Transverse colon (tissue), 4 donors: ENCODE measurements around the gene ATP1B1. TPM values are rescaled to one million over a fixed set of nuclear protein-coding genes. Genes with fewer than 3 reads are reported as not detected.

Experiments
- DNase-seq: peaks from one replicate; pipeline ENCODE4 v3.0.0-alpha.2; 2019
- H3K27ac ChIP-seq, 4 donors: fragments of 200-600 bp; sonication (generic); 2 replicates each; pipeline ENCODE4 v1.5.1; 2016 to 2018; ENCODE audit warnings: inconsistent platforms in 4 of 4
- H3K27me3 ChIP-seq: fragments of 200-600 bp; sonication (generic); 2 replicates; pipeline ENCODE4 v1.5.1; 2017; ENCODE audit warnings: inconsistent platforms
- H3K36me3 ChIP-seq, 4 donors: fragments of 200-600 bp; sonication (generic); 2 replicates each; pipeline ENCODE4 v1.5.1; 2017 to 2019; ENCODE audit warnings: inconsistent platforms in 4 of 4
- H3K4me1 ChIP-seq, 4 donors: fragments of 200-600 bp; sonication (generic); 2 replicates each; pipeline ENCODE4 v1.5.1; 2017 to 2020; ENCODE audit warnings: inconsistent platforms in 4 of 4
- H3K4me3 ChIP-seq, 4 donors: fragments of 200-600 bp; sonication (generic); 1 replicate in 1 of 4; 2 replicates in 3 of 4; pipeline versions ENCODE4 v1.5.1 to v1.6.1; 2017 to 2019; ENCODE audit warnings: inconsistent platforms in 4 of 4
- H3K9me3 ChIP-seq, 2 donors: fragments of 200-600 bp; sonication (generic); 2 replicates each; pipeline ENCODE4 v1.5.1; 2017 to 2019; ENCODE audit warnings: inconsistent platforms in 2 of 2
- EP300 ChIP-seq: sonication (generic); formaldehyde crosslinking; IDR thresholded peaks from one replicate; pipeline ENCODE4 v1.6.1; 2017; ENCODE audit warnings: antibody characterized with exemption, low read depth
- POLR2A ChIP-seq: fragments of 450-650 bp; IDR thresholded peaks from one replicate; pipeline ENCODE4 v1.6.1; 2016; ENCODE audit warnings: antibody characterized with exemption, mild to moderate bottlenecking, moderate library complexity
- POLR2AphosphoS5 ChIP-seq, 3 donors: sonication (generic); formaldehyde crosslinking; IDR thresholded peaks; one replicate each; pipeline ENCODE4 v1.6.1; 2016; ENCODE audit warnings: antibody characterized with exemption in 3 of 3
- WGBS, 2 donors: methylation state at CpG; one replicate each; pipeline ENCODE4 v1.1.5; 2018; ENCODE audit warnings: low coverage in 1 of 2; 5-methylcytosine and 5-hydroxymethylcytosine counted together
- in situ Hi-C, 4 donors: fragments of 200-750 bp; cut with MboI; loops; one replicate each; pipeline versions ENCODE4 v1.15.0 to v1.15.1; 2017; ENCODE audit warnings: low sequenced_read_pairs in 3 of 4, low pct_ligation_motif_present in 1 of 4, low pct_unique_long_range_greater_than_20kb in 1 of 4
- intact Hi-C: fragments of 100-400 bp; cut with DNase I; formaldehyde crosslinking; loops from one replicate; pipeline ENCODE4 v1.15.1; 2023; ENCODE audit warnings: low total_unique reads
- total RNA-seq, 4 donors: library from RNA; depleted of rRNA; stranded (reverse); fragments of >200 nt; gene quantifications; one replicate each; pipeline ENCODE4 v1.1.0, GENCODE V29; 2016
- TF ChIP-seq, protein P1 (sequence below), 5 experiments: fragments of 200-600 bp in 3 of 5; fragments of 450-650 bp in 2 of 5; sonication (generic) in 3 of 5; IDR thresholded peaks; 1 replicate in 2 of 5; 2 replicates in 3 of 5; pipeline ENCODE4 v1.5.1; 2016 to 2017; ENCODE audit warnings: antibody characterized with exemption in 5 of 5, inconsistent platforms in 3 of 5, mild to moderate bottlenecking in 2 of 5, moderate library complexity in 1 of 5

The ATP1B1 gene
- total RNA-seq, 4 donors from 2014 or later, result 82.8 to 493 (median 375) TPM

DNA sequence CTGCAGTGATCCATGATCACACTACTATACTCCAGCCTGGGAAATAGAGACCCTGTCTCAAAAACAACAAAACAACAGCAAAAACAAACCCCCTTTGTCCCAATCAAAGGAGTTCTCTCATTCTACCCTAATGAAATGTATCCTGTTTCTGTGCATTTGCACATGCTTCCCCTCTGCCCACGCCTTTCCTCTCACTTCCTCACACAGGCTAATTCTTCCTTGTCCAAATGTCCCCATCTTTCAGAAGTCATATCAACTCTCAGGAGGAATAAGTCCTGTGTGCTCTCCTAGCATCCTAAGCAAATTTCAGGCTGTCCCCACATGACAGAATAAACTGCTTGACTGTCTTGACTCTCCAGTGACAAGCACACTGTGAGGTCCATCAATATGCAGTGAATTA is 8.1 kb upstream of the ATP1B1 start:
- Histone ChIP-seq H3K27ac (no peak overlapping the region), H3K4me1 (peaks cover 0 to 33% (median 15%) of the 10 kb centered on the region in 4 donors), H3K9me3 (no peaks in the 10 kb centered on the region), H3K36me3 (no peaks in the 10 kb centered on the region), H3K4me3 (no peak overlapping the region), H3K27me3 (no peaks in the 10 kb centered on the region)
- intact Hi-C loops, result no loop called here
- DNase-seq, result no peak
- in situ Hi-C loops, result no loop called here
- TF ChIP-seq EP300, result no peak
- no peak for TF ChIP-seq POLR2A
- no peak for TF ChIP-seq POLR2AphosphoS5 (IDR thresholded peaks at IDR 0.05)
- TF ChIP-seq, protein P1, sequence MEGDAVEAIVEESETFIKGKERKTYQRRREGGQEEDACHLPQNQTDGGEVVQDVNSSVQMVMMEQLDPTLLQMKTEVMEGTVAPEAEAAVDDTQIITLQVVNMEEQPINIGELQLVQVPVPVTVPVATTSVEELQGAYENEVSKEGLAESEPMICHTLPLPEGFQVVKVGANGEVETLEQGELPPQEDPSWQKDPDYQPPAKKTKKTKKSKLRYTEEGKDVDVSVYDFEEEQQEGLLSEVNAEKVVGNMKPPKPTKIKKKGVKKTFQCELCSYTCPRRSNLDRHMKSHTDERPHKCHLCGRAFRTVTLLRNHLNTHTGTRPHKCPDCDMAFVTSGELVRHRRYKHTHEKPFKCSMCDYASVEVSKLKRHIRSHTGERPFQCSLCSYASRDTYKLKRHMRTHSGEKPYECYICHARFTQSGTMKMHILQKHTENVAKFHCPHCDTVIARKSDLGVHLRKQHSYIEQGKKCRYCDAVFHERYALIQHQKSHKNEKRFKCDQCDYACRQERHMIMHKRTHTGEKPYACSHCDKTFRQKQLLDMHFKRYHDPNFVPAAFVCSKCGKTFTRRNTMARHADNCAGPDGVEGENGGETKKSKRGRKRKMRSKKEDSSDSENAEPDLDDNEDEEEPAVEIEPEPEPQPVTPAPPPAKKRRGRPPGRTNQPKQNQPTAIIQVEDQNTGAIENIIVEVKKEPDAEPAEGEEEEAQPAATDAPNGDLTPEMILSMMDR (IDR thresholded peaks at IDR 0.05), result no peak
- 81 to 83% methylated on average over 1 of the region's 1 CpG for WGBS, 2 donors

DNA sequence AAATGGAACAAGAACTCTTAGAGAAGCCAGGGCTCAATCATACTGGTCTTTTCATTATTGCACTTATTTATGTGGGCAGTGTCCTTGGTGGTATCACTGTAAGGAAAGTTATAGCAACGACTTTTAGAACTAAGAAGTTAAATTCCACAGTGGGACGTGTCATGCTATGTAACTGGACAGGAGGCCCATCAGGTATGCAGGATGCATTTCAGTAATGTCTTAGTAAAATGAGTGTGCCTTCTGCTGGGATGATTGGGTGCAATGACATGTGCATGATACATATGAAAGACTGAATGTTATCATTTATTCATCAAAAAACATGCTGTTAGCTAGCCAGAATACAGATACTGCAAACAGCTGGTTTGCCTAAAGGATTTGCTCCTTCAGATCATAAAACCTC is 6.9 kb upstream of the ATP1B1 start:
- H3K9me3 ChIP-seq, result no peaks in the 10 kb centered on the region
- intact Hi-C loops (no loop called here), in situ Hi-C loops (no loop called here)
- H3K4me1 ChIP-seq, result peaks cover 0 to 43% (median 21%) of the 10 kb centered on the region in 4 donors
- no peak overlapping the region for H3K27ac ChIP-seq
- H3K4me3 ChIP-seq, result no peak overlapping the region
- no peak for TF ChIP-seq POLR2A
- TF ChIP-seq, protein P1 (IDR thresholded peaks at IDR 0.05), result no peak
- TF ChIP-seq POLR2AphosphoS5 (IDR thresholded peaks at IDR 0.05), result no peak
- no peak for TF ChIP-seq EP300
- H3K36me3 ChIP-seq, result no peaks in the 10 kb centered on the region
- H3K27me3 ChIP-seq, result no peaks in the 10 kb centered on the region
- WGBS, 2 donors, result 73 to 93% methylated on average over 2 of the region's 2 CpGs
- no peak for DNase-seq

DNA sequence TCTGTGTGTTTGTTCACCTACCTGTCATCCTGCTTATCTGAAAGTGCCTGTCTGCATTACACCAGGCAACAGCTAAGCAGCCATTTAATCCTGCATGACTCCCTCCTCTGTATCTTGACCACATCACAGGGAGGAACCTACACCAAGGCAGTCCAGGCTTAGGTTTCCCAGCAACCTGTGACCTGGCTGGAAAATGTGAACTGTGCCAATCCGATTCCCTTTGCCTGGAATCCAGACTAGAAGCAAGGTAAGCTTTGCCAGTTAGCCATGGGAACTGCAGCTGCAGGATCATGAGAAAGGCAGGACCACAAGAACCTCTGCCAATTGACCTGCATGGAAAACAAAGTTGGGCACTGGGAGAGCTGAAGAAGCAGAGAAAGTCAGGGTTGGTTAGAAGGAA is 6.3 kb upstream of the ATP1B1 start:
- in situ Hi-C loops, result loop anchor here in 2 of 4 donors (25.0 kb wide), 3 partner anchors 237 to 638 kb away; no protein-coding TSS in a partner anchor
- no peaks in the 10 kb centered on the region for H3K27me3 ChIP-seq
- H3K4me3 ChIP-seq, result no peak overlapping the region
- no peaks in the 10 kb centered on the region for H3K9me3 ChIP-seq
- no peaks in the 10 kb centered on the region for H3K36me3 ChIP-seq
- TF ChIP-seq, protein P1 (IDR thresholded peaks at IDR 0.05), result no peak
- no peak for TF ChIP-seq POLR2AphosphoS5 (IDR thresholded peaks at IDR 0.05)
- TF ChIP-seq POLR2A, result no peak
- TF ChIP-seq EP300, result no peak
- peaks cover 0 to 48% (median 26%) of the 10 kb centered on the region in 4 donors for H3K4me1 ChIP-seq
- 55% methylated on average over 1 of the region's 1 CpG; no CpG with 5 or more reads in 1 of the 2 donors for WGBS, 2 donors
- DNase-seq, result no peak
- peak overlapping the region; percentile 11 to 98 (median 64) for H3K27ac ChIP-seq
- intact Hi-C loops, result no loop called here

DNA sequence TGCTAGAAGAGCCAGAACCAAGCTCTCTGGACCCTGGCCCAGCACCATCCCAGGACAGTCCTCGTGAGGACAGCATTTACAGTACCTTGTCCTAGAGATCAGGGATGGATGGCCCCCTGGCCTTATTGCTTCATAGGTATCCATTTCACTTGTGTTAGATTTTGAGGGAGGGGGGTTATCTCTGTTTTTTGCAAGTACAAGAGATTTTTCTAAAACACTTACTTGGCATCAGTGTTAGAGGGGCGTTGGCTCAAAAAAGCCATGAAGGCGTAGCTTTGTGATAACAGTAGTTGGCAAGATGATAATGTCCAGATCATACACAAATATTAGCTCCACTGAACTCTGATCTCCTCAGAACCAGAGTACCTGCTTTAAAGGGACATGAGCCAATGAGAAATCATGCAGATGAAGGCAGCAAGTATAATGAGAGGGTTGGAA is 5.8 kb upstream of the ATP1B1 start:
- Histone ChIP-seq H3K36me3 (no peaks in the 10 kb centered on the region), H3K4me1 (peaks cover 0 to 46% (median 30%) of the 10 kb centered on the region in 4 donors), H3K27ac (peak overlapping the region; percentile 94 to 98 (median 96)), H3K27me3 (no peaks in the 10 kb centered on the region), H3K9me3 (no peaks in the 10 kb centered on the region), H3K4me3 (no peak overlapping the region)
- DNase-seq, result no peak
- in situ Hi-C loops, result loop anchor here in 2 of 4 donors (25.0 kb wide), 3 partner anchors 237 to 638 kb away; no protein-coding TSS in a partner anchor
- 37 to 44% methylated on average over 2 to 3 of the region's 3 CpGs for WGBS, 2 donors
- intact Hi-C loops, result no loop called here
- no peak for TF ChIP-seq EP300
- TF ChIP-seq POLR2AphosphoS5 (IDR thresholded peaks at IDR 0.05), result peak in 2 of 3 donors; percentile 46 to 62
